GM12878 (cell line): ENCODE measurements around the gene COL11A2. TPM values are rescaled to one million over a fixed set of nuclear protein-coding genes. Genes with fewer than 3 reads are reported as not detected.

ENCODE experiments used
- ATAC-seq: fragments of 200-7000 bp; cut with Tn5 transposase; 3 replicates; pipeline ENCODE4 v1.9.1; 2020; ENCODE audit warnings: mild to moderate bottlenecking, moderate library complexity
- BruUV-seq: library from RNA; stranded (reverse); fragments of 400-500 nt; replicated peaks from 2 replicates; lab custom pipeline; 2021; lab: Mats Ljungman, UMichigan
- CTCF ChIA-PET: fragments of 300-600 bp; sonication (Branson Sonifier 250); formaldehyde crosslinking; extraction: SDS; loops from one replicate; lab custom pipeline; 2021; ENCODE audit warnings: inconsistent platforms; lab: Yijun Ruan, JAX
- POLR2A ChIA-PET: fragments of 350-600 bp; formaldehyde crosslinking; extraction: SDS; loops from one replicate; lab custom pipeline; 2021; ENCODE audit warnings: inconsistent platforms; lab: Charles Lee
- RAD21 ChIA-PET: fragments of 300-600 bp; sonication (Branson Sonifier 250); formaldehyde crosslinking; loops from one replicate; lab custom pipeline; 2023; ENCODE audit warnings: antibody characterized with exemption; ENCODE audit not compliant: unreplicated experiment; lab: Charles Lee
- SMC1A ChIA-PET: fragments of 300-600 bp; sonication (Branson Sonifier 250); formaldehyde crosslinking; loops from one replicate; lab custom pipeline; 2023; ENCODE audit not compliant: unreplicated experiment, uncharacterized antibody; lab: Charles Lee
- DNase-seq: peaks from one replicate; pipeline ENCODE4 v3.0.0-alpha.2; 2011; ENCODE audit warnings: low read depth, low spot score
- FAIRE-seq: peaks from 3 replicates; lab custom pipeline; 2011; peaks lifted over from hg19 to GRCh38; lab: Jason Lieb, UNC
- H2AFZ ChIP-seq: 2 replicates; pipeline ENCODE4 v1.6.0; 2011; ENCODE audit warnings: low read depth, low read length, control low read depth; ENCODE audit not compliant: control insufficient read depth
- H3K27ac ChIP-seq: 2 replicates; pipeline ENCODE4 v1.5.1; 2011; ENCODE audit warnings: control low read depth; ENCODE audit not compliant: control insufficient read depth, insufficient read depth
- H3K27me3 ChIP-seq, 2 experiments: replicated peaks in 1 of 2; 2 replicates each; pipeline versions ENCODE4 v1.6.0 to v1.6.1; 2011; ENCODE audit warnings: low read length in 1 of 2; ENCODE audit not compliant: control insufficient read depth in 2 of 2, insufficient read depth in 2 of 2
- H3K36me3 ChIP-seq, 2 experiments: 2 replicates each; pipeline ENCODE4 v1.5.1; 2011; ENCODE audit warnings: low read length in 1 of 2; ENCODE audit not compliant: control insufficient read depth in 2 of 2, insufficient read depth in 2 of 2
- H3K4me1 ChIP-seq: 2 replicates; pipeline ENCODE4 v1.6.1; 2011; ENCODE audit warnings: mild to moderate bottlenecking, low read length, moderate library complexity, mixed read lengths; ENCODE audit not compliant: control insufficient read depth, insufficient read depth
- H3K4me2 ChIP-seq: 2 replicates; pipeline ENCODE4 v1.6.0; 2011; ENCODE audit warnings: control low read depth; ENCODE audit not compliant: control insufficient read depth, insufficient read depth
- H3K4me3 ChIP-seq: fragments of 200-600 bp; sonication (generic); 2 replicates; pipeline ENCODE4 v1.5.1; 2016
- H3K79me2 ChIP-seq: 2 replicates; pipeline ENCODE4 v1.6.0; 2011; ENCODE audit warnings: low read length; ENCODE audit not compliant: control insufficient read depth, insufficient read depth
- H3K9ac ChIP-seq: 2 replicates; pipeline ENCODE4 v1.8.0; 2011; ENCODE audit warnings: low read length, control low read depth, mixed read lengths; ENCODE audit not compliant: control insufficient read depth, insufficient read depth
- H3K9me3 ChIP-seq: replicated peaks from 3 replicates; pipeline ENCODE4 v1.5.1; 2011; ENCODE audit warnings: mild to moderate bottlenecking, low read length; ENCODE audit not compliant: control insufficient read depth, insufficient read depth
- H4K20me1 ChIP-seq: 2 replicates; pipeline ENCODE4 v1.6.0; 2011; ENCODE audit not compliant: control insufficient read depth, insufficient read depth
- ATF7 ChIP-seq: fragments of 450-650 bp; IDR thresholded peaks from 2 replicates; pipeline ENCODE4 v1.6.1; 2016; ENCODE audit warnings: low read depth, mild to moderate bottlenecking
- CTCF ChIP-seq, 3 experiments: IDR thresholded peaks in 2 of 3; conservative IDR thresholded peaks in 1 of 3; 2 replicates each; pipeline ENCODE4 v1.5.1; 2011; ENCODE audit warnings: low read depth in 3 of 3, low read length in 3 of 3, mild to moderate bottlenecking in 3 of 3, control low read depth in 2 of 3, moderate library complexity in 2 of 3, inconsistent platforms in 1 of 3, mixed read lengths in 1 of 3; ENCODE audit not compliant: control insufficient read depth in 2 of 3, insufficient read depth in 1 of 3; ENCODE audit errors: extremely low read depth in 1 of 3
- E2F4 ChIP-seq: IDR thresholded peaks from 2 replicates; pipeline ENCODE4 v1.6.1; 2012; ENCODE audit warnings: low read depth, low read length, improper control_type of control experiment
- IKZF1 ChIP-seq: fragments of 450-650 bp; conservative IDR thresholded peaks from 2 replicates; pipeline ENCODE4 v1.6.1; 2017; ENCODE audit warnings: antibody characterized with exemption, mild to moderate bottlenecking
- IRF4 ChIP-seq: IDR thresholded peaks from 2 replicates; pipeline ENCODE4 v1.6.1; 2011; ENCODE audit warnings: low read depth, low read length
- KLF5 ChIP-seq: fragments of 450-650 bp; IDR thresholded peaks from 2 replicates; pipeline ENCODE4 v1.6.1; 2014; ENCODE audit warnings: mild to moderate bottlenecking; ENCODE audit not compliant: partially characterized antibody
- NR2C2 ChIP-seq: IDR thresholded peaks from 2 replicates; pipeline ENCODE4 v1.6.1; 2011; ENCODE audit warnings: borderline replicate concordance, low read depth; ENCODE audit not compliant: control insufficient read depth, insufficient read length
- POLR2AphosphoS5 ChIP-seq: IDR thresholded peaks from 2 replicates; pipeline ENCODE4 v1.6.1; 2011; ENCODE audit warnings: mild to moderate bottlenecking, low read length, inconsistent platforms
- RAD51 ChIP-seq: fragments of 450-650 bp; IDR thresholded peaks from 2 replicates; pipeline ENCODE4 v1.6.1; 2016; ENCODE audit warnings: moderate library complexity, mild to moderate bottlenecking, inconsistent platforms
- SMARCA5 ChIP-seq: fragments of 450-650 bp; IDR thresholded peaks from 2 replicates; pipeline ENCODE4 v1.6.1; 2017; ENCODE audit warnings: mild to moderate bottlenecking
- SP1 ChIP-seq: IDR thresholded peaks from one replicate; pipeline ENCODE4 v1.6.1; 2011; ENCODE audit warnings: low read depth, low read length
- TAF1 ChIP-seq: IDR thresholded peaks from 2 replicates; pipeline ENCODE4 v1.6.1; 2011; ENCODE audit warnings: mild to moderate bottlenecking, low read depth, low read length, borderline replicate concordance
- ZSCAN29 ChIP-seq: fragments of 450-650 bp; IDR thresholded peaks from 2 replicates; pipeline ENCODE4 v1.6.1; 2017; ENCODE audit warnings: mild to moderate bottlenecking, moderate library complexity
- ZZZ3 ChIP-seq: IDR thresholded peaks from 2 replicates; pipeline ENCODE4 v1.6.1; 2011; ENCODE audit warnings: low read depth; ENCODE audit not compliant: control insufficient read depth, insufficient read length
- WGBS: methylation state at CpG from one replicate; pipeline ENCODE4 v1.1.6; 2016; ENCODE audit warnings: low lambda C conversion rate; ENCODE audit not compliant: insufficient replicate concordance, insufficient coverage; ENCODE audit errors: missing lambda C conversion rate; 5-methylcytosine and 5-hydroxymethylcytosine counted together
- in situ Hi-C: fragments of 300-500 bp; cut with MboI; formaldehyde crosslinking; loops from 9 replicates; pipeline ENCODE4 v1.14.3; 2018; ENCODE audit warnings: mixed read lengths
- intact Hi-C: fragments of 100-400 bp; cut with micrococcal nuclease; formaldehyde crosslinking; loops from one replicate; pipeline ENCODE4 v1.14.2; 2022; ENCODE audit not compliant: unreplicated experiment
- polyA plus RNA-seq, 11 experiments: library from polyadenylated mRNA; depleted of rRNA in 4 of 11; unstranded in 6 of 11; stranded (reverse) in 5 of 11; fragments of >200 nt; fragmentation: Nextera tagmentation in 4 of 11; fragmentation: Illumina TruSeq in 1 of 11; extraction: Ambion mirVana in 4 of 11; extraction: Trizol in 1 of 11; gene quantifications; 1 replicate in 1 of 11; 2 replicates in 10 of 11; pipeline versions ENCODE4 v1.2.1 to v1.2.3, GENCODE V29; 2011 to 2016; ENCODE audit warnings: inconsistent platforms in 2 of 11, missing spikeins in 2 of 11, low read depth in 1 of 11
- total RNA-seq, 4 experiments: library from RNA; depleted of rRNA in 3 of 4; stranded (reverse); fragments of >200 nt in 3 of 4; fragmentation: Illumina TruSeq in 1 of 4; extraction: Trizol in 1 of 4; gene quantifications; 2 replicates each; pipeline versions ENCODE4 v1.2.1 to v1.2.3, GENCODE V29; 2013 to 2021
- TF ChIP-seq, protein P1 (sequence below): IDR thresholded peaks from 2 replicates; pipeline ENCODE4 v1.6.1; 2011; ENCODE audit warnings: mild to moderate bottlenecking, low read depth, low read length, moderate library complexity; ENCODE audit not compliant: insufficient replicate concordance

Gene COL11A2
- total and polyA plus RNA-seq, 10 of the 15 experiments (the other 5 are each of a cell fraction or from before 2014, with no cell fraction given): 0.03 to 0.83 (median 0.22) TPM; not detected in 1

- TF ChIP-seq ATF7 (no peak), SMARCA5 (no peak)
These were observed 45.5 kb upstream of the COL11A2 start (continued) for GRCh38 chr6:33237741-33238140.

DNA sequence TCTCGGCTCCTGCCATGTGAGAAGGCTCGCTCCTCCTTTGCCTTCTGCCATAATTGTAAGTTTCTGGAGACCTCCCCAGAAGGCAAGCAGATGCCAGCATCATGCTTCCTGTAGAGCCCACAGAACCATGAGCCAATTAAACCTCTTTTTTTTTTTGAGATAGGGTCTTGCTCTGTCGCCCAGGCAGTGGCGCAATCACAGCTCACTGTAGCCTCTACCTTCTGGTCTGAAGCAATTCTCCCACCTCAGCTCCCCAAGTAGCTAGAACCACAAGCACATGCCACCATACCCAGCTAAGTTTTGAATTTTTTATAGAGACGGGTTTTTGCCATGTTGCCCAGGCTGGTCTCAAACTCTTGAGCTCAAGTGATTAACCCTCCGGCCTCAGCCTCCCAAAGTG, 44.6 kb upstream of the COL11A2 start:
- ChIA-PET RAD21 (interaction anchor here (2.6 kb wide), 1 partner anchor 12 kb away, joined by 6 read pairs; no protein-coding TSS in a partner anchor), CTCF (interaction anchor here (1.5 kb wide), 1 partner anchor 10 kb away, joined by 4 read pairs; no protein-coding TSS in a partner anchor)
- intact Hi-C loops (no loop called here), in situ Hi-C loops (no loop called here)
- Histone ChIP-seq H2AFZ (no peak overlapping the region), H3K9ac (no peak overlapping the region), H3K79me2 (no peaks in the 10 kb centered on the region), H3K27ac (no peak overlapping the region)
- no TSS peak for BruUV-seq
- no peak for ATAC-seq
- no peak for TF ChIP-seq IRF4
- no peak for TF ChIP-seq SP1
- TF ChIP-seq ZSCAN29: no peak
- no peak for TF ChIP-seq IKZF1
- TF ChIP-seq E2F4: no peak
- no peak for TF ChIP-seq KLF5
- TF ChIP-seq CTCF (IDR thresholded peaks at IDR 0.05 in 2 of 3, conservative IDR thresholded peaks at IDR 0.05 in 1 of 3; ENCODE audit: control insufficient read depth in 2 of 3, extremely low read depth in 1 of 3, insufficient read depth in 1 of 3, low read depth in 3 of 3, low read length in 3 of 3): no peak
- TF ChIP-seq NR2C2: no peak
- no peak for TF ChIP-seq POLR2AphosphoS5
- TF ChIP-seq ZZZ3: no peak
- no peak for TF ChIP-seq TAF1
- no peak for TF ChIP-seq ATF7
- TF ChIP-seq RAD51: no peak
- TF ChIP-seq, protein P1, sequence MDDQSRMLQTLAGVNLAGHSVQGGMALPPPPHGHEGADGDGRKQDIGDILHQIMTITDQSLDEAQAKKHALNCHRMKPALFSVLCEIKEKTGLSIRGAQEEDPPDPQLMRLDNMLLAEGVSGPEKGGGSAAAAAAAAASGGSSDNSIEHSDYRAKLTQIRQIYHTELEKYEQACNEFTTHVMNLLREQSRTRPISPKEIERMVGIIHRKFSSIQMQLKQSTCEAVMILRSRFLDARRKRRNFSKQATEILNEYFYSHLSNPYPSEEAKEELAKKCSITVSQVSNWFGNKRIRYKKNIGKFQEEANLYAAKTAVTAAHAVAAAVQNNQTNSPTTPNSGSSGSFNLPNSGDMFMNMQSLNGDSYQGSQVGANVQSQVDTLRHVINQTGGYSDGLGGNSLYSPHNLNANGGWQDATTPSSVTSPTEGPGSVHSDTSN: no peak
- TF ChIP-seq, all 136 proteins: peak for 0
- POLR2A ChIA-PET: interaction anchor here (0.7 kb wide), 1 partner anchor 131 kb away, joined by 4 read pairs; no protein-coding TSS in a partner anchor
- FAIRE-seq (no peak), DNase-seq (no peak)
- Histone ChIP-seq H3K9me3 (no peaks in the 10 kb centered on the region), H3K4me3 (no peak overlapping the region), H3K4me2 (no peak overlapping the region), H3K4me1 (no peaks in the 10 kb centered on the region), H4K20me1 (no peaks in the 10 kb centered on the region), H3K36me3 (no peaks in the 10 kb centered on the region), H3K27me3 (peaks cover 2 to 3% of the 10 kb centered on the region in 2 experiments; a peak in 2 of 4 replicates)
- WGBS: 61% methylated on average over 6 of the region's 6 CpGs
- SMC1A ChIA-PET: no interaction called here
